Fibroblast of the conjunctiva (primary cell): ENCODE results near the gene RET.

Source experiments
- DNase-seq: peaks from one replicate; pipeline ENCODE4 v3.0.0-alpha.2; 2010; ENCODE audit warnings: low read depth

RET gene

DNA sequence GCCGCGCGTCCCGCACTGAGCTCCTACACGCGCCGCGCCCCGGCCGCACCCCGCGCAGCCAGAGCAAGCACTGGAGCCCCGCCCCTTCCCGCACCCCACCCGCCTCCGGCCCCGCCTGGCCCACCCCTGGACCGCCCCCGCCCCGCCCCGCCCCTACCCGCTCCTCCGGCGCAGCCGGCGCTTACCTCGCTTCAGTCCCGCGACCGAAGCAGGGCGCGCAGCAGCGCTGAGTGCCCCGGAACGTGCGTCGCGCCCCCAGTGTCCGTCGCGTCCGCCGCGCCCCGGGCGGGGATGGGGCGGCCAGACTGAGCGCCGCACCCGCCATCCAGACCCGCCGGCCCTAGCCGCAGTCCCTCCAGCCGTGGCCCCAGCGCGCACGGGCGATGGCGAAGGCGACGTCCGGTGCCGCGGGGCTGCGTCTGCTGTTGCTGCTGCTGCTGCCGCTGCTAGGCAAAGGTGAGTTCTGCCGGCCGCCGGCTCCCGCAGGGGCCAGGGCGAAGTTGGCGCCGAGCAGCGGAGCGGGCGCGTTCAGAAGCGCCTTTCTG lies at the start of gene RET:
RET (plus strand) TSS at position 194 of the 545 bp plus-strand sequence; CDS start at position 384, 190 bp downstream.
- no peak for DNase-seq

GRCh38 chr10:43027331-43027955 lies 49.4 kb upstream of the RET start:
- no peak for DNase-seq

DNA sequence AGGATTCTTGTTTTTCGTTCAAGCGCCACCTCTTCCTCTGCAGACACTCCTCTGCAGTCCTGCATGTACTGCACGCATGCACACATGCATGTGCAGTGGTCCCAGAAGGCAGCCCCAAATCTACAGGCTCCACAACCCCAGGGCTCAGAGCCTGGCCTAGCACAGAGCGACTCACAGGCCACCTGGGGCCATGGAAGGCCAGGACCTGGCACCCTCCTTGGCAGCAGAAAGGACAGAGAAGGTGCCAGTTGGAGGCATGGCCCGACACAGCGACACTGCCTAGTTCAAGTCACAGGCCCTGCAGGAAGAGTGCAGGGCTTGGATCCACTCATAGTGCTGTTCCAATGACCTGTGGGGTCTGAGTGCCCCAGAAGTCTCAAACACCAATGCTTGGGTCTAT lies 48.7 kb upstream of the RET start:
- no peak for DNase-seq

- DNase-seq, result no peak
These were observed 47.8 kb upstream of the RET start for GRCh38 chr10:43029043-43029442.

GRCh38 chr10:43032613-43033012 lies 44.3 kb upstream of the RET start:
- DNase-seq, result no peak

- DNase-seq, result no peak
These were observed 41.1 kb upstream of the RET start for GRCh38 chr10:43035800-43036199.

GRCh38 chr10:43036481-43037428 lies 40.1 kb upstream of the RET start:
- DNase-seq, result no peak

GRCh38 chr10:43037440-43037839 lies 39.4 kb upstream of the RET start:
- no peak for DNase-seq

DNA sequence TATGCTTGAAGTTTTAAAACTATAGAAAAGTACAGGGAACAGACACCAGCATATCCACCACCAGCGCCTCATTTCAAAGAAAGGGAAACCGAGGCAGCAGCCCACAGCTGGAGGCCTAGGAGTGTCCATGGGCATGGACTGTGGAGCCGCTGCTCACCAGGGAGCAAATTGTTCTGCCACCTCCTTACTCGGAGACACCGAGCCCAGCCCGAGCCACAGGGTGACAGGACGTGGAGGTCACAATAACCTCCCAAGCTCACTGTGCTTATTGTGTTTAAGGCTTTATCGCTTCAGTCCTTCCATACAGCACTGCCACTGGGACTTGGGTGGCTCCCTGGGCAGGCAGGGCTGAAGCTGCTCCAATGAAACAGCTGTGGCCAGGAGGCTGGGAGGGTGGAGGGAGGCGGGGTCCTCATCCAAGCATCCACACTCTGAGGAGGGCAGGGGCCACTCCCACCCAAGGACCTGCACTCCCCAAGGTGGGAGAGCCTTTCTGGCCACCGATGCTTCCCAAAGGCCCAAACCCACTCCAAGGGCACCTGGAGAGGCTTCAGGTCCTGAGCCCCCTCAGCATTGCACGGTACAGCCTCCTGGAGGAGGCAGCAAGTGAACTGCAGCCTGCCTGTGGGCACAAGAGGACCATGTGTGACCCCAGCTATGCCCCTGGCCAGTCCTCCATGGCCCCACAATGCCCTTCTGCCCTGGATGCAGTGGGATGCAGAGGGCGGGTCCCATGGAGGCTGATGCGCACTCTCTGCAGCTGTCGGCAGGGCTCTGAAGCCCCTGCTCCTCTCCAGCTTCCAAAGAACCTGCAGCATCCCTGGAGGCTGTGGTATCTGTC lies 38.7 kb upstream of the RET start:
- no peak for DNase-seq

DNA sequence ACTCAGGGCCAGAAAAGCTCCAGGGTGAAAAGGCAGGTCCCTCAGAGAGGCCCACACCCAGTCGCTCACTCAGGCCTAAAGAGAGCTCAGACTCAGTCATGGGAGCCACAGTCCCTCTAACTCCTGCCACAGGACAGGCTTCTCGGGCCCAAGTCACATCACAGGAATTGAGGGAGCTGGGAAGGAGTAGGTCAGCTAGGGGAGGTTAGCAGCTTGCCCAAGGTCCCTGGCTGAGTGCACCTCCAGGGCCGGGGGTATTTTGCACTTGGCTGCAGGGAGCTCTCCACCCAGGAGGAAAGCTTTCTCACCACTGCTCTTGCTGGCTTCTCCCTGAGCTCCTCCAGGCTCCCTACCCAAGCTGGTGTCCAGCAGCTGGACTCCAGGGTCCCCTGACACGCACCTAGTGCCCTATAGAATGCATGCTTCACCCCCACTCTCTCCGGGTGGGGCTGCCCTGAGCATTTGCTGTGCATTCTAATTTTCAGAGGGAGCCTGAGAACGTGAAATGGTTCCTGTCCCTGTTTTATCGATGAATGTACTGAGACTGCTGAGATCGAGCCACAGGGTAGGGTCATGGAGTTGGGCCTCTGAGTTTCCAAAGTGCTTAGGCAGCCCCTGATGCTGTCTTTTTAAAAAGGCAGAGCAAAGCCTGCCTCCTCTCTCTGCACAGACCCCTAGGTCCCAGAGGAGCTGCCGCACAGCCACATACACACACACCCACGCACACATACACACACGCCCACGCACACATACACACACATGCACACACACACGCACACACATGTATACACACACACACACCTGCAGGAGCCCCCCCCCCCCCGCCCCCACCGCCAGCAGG lies 37.9 kb upstream of the RET start:
- DNase-seq, result no peak

DNA sequence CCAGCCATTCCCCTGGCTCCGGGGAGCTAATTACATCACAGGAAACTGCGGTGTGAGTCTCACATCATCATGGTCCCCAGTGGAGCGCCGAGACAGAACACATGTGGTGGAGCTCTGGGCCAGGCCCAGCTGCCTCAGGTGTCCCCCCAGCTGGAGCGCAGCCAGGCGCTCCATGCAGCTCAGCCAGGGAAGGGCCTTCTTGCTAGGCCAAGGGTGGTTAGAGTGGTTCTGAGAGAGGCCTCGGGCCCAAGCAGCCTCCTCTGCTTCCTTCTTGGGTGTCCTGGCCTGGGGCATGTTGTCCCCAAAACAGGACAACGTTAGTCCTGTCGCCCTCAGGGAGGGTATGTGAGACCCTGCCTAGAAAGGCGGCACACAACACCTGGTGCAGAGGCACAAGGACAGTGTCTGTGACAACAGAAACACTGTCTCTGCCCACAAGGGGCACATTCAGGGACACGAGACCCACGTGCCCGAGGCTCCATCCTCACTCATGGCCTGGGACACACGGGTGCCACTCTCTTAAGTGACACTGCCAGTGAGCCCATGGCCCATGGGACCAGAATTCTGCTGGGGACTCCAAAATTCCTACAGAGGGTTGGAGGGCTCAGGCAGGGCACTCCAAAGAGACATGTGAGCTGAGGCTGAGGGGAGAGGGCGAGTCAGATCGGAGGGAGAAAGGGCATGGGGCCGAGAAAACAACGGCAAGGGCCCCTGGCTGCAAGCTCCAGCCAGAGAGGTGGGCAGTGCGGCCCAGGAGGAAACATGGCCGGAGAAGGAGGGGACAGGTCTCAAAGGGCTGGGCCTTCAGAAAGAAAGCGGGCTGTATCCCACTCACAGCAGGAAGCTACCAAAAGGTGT lies 37.0 kb upstream of the RET start:
- no peak for DNase-seq

- no peak for DNase-seq
These were observed 36.2 kb upstream of the RET start for GRCh38 chr10:43040482-43041256.

GRCh38 chr10:43041422-43042342 lies 35.2 kb upstream of the RET start:
- DNase-seq, result no peak

GRCh38 chr10:43042503-43043341 lies 34.1 kb upstream of the RET start:
- DNase-seq, result no peak

DNA sequence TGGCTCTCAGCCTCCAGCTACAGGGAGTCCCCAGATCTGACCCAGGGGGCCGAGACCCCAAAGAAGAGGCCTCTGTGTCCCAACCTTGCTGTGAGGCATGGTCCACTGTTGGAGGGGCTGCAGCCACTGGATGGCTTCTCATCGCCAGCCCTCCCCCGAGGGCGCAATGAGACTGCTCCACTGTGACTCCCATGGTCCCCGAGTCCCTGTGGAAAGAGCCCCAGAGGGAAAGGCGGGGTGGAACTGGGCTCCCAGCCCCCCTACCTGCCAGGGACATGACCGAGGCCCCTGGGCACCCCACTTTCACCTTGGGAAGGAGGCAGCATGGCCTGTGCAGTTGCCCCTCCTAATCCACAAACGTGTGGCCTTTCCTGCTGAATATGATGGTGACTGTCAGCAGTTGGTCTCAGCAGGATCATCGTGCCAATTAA lies 33.5 kb upstream of the RET start:
- no peak for DNase-seq

DNA sequence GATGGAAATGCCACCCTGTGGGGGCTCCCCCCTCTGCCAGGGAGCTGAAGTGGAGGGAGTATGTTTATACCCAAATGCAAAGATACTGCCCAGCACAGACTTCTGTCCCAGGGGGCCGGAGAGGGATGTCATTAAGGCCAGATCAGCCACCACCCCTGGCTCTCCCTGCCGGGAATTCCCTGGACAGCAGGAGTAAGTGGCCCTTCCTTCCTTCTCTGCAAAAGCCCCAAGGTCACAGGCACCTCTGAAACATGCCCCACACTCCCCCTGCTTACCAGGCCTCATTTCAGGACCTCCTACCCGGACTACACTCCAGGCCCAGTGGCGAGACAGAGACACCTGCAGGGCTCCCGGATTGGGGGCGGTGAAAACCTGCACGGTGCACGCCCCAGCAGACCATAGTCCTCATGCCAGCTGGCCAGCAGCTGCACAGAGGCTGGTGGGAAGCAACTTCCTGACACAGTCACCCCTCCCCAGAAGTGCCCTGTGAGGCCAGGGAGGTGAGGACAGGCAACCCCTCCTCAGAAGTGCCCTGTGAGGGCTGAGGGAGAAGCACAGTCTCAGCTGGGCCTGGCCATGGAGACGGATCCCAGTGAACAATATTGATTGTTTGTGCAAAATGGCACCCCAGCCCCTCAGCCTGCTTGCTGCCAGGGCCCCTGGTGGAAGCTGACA lies 33.0 kb upstream of the RET start:
- no peak for DNase-seq

- no peak for DNase-seq
These were observed 32.4 kb upstream of the RET start for GRCh38 chr10:43044448-43044921.
